GM21390 (cell line): Measurements from ENCODE around the gene MOSPD2.

Experiments
- ATAC-seq: cut with Tn5 transposase; IDR thresholded peaks from one replicate; pipeline ENCODE4 v1.9.1; 2021; ENCODE audit not compliant: unreplicated experiment

MOSPD2 gene

DNA sequence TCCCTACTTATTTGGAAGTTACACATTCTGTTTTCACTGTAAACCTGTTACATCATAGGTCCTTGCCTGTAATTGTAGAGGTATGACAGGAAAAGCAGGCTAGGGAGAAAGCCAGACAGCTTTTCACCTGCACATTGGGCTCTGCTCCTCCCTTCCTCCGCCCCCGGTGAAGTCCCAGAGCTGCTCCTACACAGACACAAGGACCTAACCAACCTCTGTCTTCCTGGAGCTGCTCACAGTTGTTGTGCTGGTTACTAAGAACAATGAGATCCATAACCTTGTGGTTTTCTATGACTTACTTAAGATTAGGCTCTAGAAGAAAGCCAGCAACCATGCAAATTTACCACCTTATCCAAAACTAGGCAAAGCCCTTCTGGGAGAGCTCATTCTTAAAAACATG is 40.0 kb downstream of the MOSPD2 start:
- ATAC-seq: no peak

GRCh38 chrX:14915596-14915995 is 42.4 kb downstream of the MOSPD2 start:
- no peak for ATAC-seq

DNA sequence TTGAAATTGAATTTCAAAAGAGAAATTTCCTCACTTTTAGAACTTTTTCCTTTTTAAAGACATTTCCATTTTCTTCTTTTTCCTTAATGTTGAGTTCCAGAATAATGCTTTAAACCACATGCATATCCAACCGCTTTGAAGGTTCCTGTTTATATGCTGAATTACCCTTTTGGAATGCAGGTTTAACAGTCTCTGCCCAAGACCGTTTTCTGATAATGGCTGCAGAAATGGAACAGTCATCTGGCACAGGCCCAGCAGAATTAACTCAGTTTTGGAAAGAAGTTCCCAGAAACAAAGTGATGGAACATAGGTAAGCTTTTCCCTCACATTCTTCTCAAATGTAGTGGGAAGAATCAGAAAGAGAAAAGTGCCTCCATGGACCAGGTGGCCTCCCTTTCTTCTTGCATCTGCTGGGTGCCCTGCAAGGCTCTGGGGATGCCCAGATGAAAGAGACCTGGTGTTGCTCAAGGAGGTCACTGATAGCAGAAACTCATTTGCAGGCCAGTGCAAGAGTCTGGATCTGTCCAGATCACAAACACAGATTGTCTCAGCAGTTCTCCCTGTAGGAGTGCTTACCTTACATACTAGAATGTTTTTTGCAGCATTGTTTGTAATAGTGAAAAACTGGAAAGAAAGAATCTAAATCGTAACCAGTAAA is 42.9 kb downstream of the MOSPD2 start:
- no peak for ATAC-seq

GRCh38 chrX:14919407-14919806 is 46.2 kb downstream of the MOSPD2 start:
- no peak for ATAC-seq

DNA sequence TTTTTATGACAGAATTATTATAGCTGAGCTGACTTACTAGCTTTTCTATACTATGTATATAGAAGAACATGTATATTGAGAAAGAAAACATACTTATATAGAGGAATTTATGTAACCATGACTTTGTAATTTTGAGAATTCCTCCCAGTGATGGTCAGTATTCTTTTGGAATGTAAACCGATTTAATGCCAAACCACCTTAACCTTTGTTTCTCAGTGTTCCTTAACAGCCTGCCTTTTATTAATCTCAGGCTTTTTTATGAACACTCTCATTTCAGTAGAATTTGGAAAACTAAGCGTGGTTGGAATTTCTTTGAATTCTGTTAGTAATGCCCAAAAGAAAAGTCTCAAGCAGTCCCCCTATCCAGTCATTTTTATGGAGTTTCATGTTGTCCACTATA is 47.0 kb downstream of the MOSPD2 start:
- ATAC-seq: no peak

DNA sequence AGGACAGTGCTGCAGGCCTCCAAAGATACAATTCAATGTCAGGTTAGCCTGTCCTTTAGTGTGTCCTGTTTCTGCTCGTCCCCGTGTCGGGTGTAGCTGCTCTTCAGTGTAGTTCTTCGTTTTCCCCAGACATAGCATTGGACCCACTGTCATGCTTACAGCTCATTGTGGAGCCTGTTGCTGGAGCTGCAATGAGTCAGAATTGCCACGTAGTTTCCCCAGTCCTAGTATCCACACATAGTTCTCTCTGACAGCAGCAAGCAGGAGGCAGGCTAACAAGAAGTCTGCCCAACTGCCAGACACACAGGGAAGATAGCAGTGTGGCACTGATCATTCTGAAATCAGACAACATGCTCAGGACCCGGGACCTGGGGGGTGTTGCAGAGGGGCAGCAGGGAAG is 49.2 kb downstream of the MOSPD2 start:
- no peak for ATAC-seq

- no peak for ATAC-seq
Measured at GRCh38 chrX:14923761-14924160, 50.5 kb downstream of the MOSPD2 start.

- no peak for ATAC-seq
Measured at GRCh38 chrX:14926471-14926870, 53.2 kb downstream of the MOSPD2 start.

DNA sequence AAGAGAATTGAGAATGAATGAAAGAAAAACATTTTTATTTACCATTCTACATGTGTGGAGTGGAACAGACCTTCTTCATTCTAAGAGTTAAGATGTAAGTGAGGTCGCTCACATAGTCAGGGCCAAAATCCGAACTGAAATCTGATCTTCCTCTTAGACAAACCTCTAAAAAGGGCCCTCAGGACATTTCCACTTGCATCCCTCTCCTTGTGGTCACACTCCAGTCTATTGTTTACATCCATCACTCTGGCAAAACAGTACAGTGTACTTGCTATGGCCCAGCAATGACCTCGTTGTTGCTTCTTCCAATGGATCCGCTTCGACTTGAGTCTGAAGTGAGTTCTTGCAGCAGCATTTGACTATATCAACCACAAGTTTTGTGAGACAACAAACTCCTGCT is 54.2 kb downstream of the MOSPD2 start:
- ATAC-seq: no peak

- ATAC-seq: no peak
Measured at GRCh38 chrX:14930663-14931062, 57.4 kb downstream of the MOSPD2 start.

- no peak for ATAC-seq
Measured at GRCh38 chrX:14932136-14932535, 58.9 kb downstream of the MOSPD2 start.

DNA sequence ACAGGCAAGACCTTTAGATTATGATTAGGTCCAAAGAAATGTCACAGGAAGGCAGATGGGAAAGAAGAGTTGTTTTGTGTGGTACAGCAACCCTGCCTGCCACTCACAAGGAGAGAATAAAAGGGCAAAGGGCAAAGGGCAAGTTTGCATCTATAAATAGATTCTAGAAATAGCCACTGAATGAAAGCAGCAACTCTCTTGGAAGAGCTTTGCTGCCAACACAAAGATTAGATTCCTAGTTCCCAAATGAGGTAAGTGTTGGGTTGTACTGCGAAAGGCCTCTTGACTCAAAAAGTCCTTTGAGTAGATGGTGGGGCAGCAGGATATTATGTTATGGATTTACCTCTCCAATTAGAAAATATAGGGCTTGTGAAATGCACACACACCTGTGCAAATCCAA is 61.2 kb downstream of the MOSPD2 start:
- no peak for ATAC-seq

GRCh38 chrX:14936561-14936960 is 63.3 kb downstream of the MOSPD2 start:
- ATAC-seq: no peak

DNA sequence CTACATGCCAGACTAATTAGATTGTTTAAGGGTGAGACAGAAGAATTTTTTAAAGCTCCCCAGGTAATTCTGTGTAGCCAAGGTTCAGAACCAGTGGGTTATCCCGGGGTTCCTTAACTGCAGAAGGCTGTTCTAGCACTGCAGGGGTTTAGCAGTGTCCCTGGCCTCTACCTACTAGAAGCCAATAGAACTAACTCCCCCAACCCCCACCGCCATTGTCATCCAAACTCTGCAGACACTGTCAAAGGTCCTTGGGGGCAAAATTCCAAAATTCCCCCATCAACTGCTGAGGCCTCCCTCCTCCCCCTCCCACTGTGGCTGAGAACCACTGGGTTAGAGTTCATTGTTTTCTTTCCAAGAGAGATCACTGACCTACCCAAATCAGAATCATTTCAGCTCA is 66.4 kb downstream of the MOSPD2 start:
- ATAC-seq: no peak

DNA sequence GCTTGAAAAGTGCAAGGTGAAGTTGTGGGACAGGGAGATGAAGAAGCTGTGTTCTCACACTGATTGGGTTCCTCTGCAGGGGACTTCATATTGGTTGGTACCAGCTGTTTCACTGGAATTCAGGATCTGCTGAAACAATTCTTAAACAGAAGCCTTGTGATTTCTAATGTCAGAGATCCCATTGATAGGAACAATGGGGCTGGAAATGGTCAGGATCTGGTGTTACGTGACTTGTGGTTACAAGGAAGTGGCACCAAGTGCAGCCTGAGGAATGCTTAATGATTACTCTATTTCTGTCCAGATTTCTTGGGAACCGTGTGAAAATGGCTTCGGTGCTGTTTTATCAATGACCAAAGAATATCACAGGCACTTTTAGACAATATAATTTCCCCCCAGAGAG is 68.1 kb downstream of the MOSPD2 start:
- ATAC-seq: no peak

DNA sequence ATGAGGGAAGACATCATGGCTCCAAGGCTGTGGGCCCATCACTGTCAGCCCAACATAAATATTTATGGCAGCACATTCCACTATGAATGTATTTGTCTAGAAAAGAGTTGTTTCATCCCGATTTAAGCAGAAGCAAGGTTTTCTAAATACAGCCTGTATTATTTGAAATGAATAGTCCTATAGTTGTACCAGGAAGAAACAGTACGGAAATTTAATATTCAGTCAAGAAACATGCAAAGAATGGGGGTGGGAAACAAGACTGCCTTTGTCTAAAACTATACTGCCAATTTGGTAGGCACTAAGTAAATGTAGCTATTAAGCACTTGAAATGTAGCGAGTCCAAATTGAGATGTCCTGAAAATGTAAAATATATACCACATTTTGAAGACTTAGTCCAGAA is 69.1 kb downstream of the MOSPD2 start:
- ATAC-seq: no peak

- ATAC-seq: no peak
Measured at GRCh38 chrX:14943962-14944361, 70.7 kb downstream of the MOSPD2 start.

DNA sequence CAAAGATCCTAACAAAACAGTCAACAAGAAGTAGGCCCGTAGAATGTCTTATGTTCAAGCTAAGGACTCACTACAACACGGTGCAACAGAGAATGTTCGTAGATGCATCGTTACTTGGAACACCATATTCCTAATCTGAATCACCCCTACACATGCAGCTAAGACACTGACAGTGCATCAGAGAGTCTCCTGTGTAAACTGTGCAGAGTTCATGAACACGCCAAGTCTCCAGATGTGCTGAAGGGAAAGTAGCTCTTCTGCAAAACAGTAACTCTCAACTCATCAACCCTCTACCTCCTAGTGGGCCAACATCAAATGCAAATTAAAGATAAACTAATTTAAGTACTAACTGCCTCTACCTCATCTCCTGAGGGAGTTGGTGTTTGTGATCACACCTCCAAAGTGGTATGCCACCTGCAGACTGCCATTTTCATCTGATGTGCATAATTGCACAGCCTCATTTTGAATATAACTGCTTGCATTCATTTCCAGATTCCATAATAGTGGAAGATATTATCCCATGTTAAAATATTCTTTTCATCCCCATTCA is 73.5 kb downstream of the MOSPD2 start:
- no peak for ATAC-seq

GRCh38 chrX:14948691-14949090 is 75.5 kb downstream of the MOSPD2 start:
- no peak for ATAC-seq

- ATAC-seq: no peak
Measured at GRCh38 chrX:14956813-14957582, 83.8 kb downstream of the MOSPD2 start.

GRCh38 chrX:14963447-14964236 is 90.4 kb downstream of the MOSPD2 start:
- ATAC-seq: no peak

GRCh38 chrX:14964500-14964899 is 91.3 kb downstream of the MOSPD2 start:
- ATAC-seq: no peak
